IMR-90 (cell line): ENCODE results near the gene GSTT4. TPM values are rescaled to one million over a fixed set of nuclear protein-coding genes. Genes with fewer than 3 reads are reported as not detected.

Experiments used
- ATAC-seq: fragments of 200-7000 bp; cut with Tn5 transposase; 2 replicates; pipeline ENCODE4 v1.9.1; 2020; ENCODE audit warnings: low read depth, mild to moderate bottlenecking, moderate library complexity
- BruUV-seq: library from RNA; stranded (reverse); fragments of 400-500 nt; replicated peaks from 2 replicates; lab custom pipeline; 2021; lab: Mats Ljungman, UMichigan
- CTCF ChIA-PET: fragments of 300-600 bp; formaldehyde crosslinking; extraction: SDS; loops from one replicate; lab custom pipeline; 2021; ENCODE audit warnings: antibody characterized with exemption; lab: Yijun Ruan, JAX
- POLR2A ChIA-PET: fragments of 300-600 bp; sonication (Branson Sonifier 250); formaldehyde crosslinking; loops from one replicate; lab custom pipeline; 2022; ENCODE audit warnings: antibody characterized with exemption; ENCODE audit not compliant: unreplicated experiment; lab: Charles Lee
- DNase-seq: peaks from one replicate; pipeline ENCODE4 v3.0.0; 2013
- H2AFZ ChIP-seq: replicated peaks from 2 replicates; pipeline ENCODE3; 2013; ENCODE audit warnings: low read length, mild to moderate bottlenecking; ENCODE audit not compliant: poor library complexity
- H2AK5ac ChIP-seq: 2 replicates; pipeline ENCODE4 v1.6.1; 2013; ENCODE audit warnings: low read depth, low read length, inconsistent platforms
- H2AK9ac ChIP-seq: replicated peaks from 2 replicates; pipeline ENCODE3; 2013; ENCODE audit warnings: mild to moderate bottlenecking, low read depth, low read length, moderate library complexity; ENCODE audit not compliant: poor library complexity
- H2BK120ac ChIP-seq: 2 replicates; pipeline ENCODE4 v1.6.1; 2013; ENCODE audit warnings: low read depth, low read length, inconsistent platforms
- H2BK15ac ChIP-seq: 3 replicates; pipeline ENCODE4 v1.6.1; 2013; ENCODE audit warnings: low read depth, low read length, inconsistent platforms
- H2BK20ac ChIP-seq: 2 replicates; pipeline ENCODE4 v1.6.1; 2013; ENCODE audit warnings: low read depth, mild to moderate bottlenecking, inconsistent platforms, low read length, moderate library complexity
- H2BK5ac ChIP-seq: 2 replicates; pipeline ENCODE4 v1.6.1; 2013; ENCODE audit warnings: mild to moderate bottlenecking, low read depth, low read length, inconsistent platforms; ENCODE audit not compliant: poor library complexity, severe bottlenecking
- H3K14ac ChIP-seq: replicated peaks from 2 replicates; pipeline ENCODE4 v1.6.1; 2013; ENCODE audit warnings: low read depth, low read length, inconsistent platforms
- H3K18ac ChIP-seq: 2 replicates; pipeline ENCODE4 v1.6.1; 2013; ENCODE audit warnings: low read depth, low read length, control low read depth
- H3K23ac ChIP-seq: 2 replicates; pipeline ENCODE4 v1.6.1; 2013; ENCODE audit warnings: low read depth, low read length, inconsistent platforms
- H3K27ac ChIP-seq: 2 replicates; pipeline ENCODE4 v1.5.1; 2013; ENCODE audit warnings: mild to moderate bottlenecking, control low read depth, low read length; ENCODE audit not compliant: insufficient read depth
- H3K27me3 ChIP-seq: 2 replicates; pipeline ENCODE4 v1.6.1; 2013; ENCODE audit warnings: low read length; ENCODE audit not compliant: control insufficient read depth, insufficient read depth
- H3K36me3 ChIP-seq: 2 replicates; pipeline ENCODE4 v1.6.1; 2013; ENCODE audit warnings: low read length, mixed read lengths; ENCODE audit not compliant: control insufficient read depth, insufficient read depth
- H3K4ac ChIP-seq: 2 replicates; pipeline ENCODE4 v1.6.1; 2013; ENCODE audit warnings: low read depth, low read length, inconsistent platforms
- H3K4me1 ChIP-seq: 2 replicates; pipeline ENCODE4 v1.6.1; 2013; ENCODE audit warnings: low read length, mixed read lengths; ENCODE audit not compliant: control insufficient read depth, insufficient read depth
- H3K4me2 ChIP-seq: 2 replicates; pipeline ENCODE4 v1.6.1; 2013; ENCODE audit warnings: low read depth, mild to moderate bottlenecking, control low read depth, low read length, moderate library complexity
- H3K4me3 ChIP-seq: 2 replicates; pipeline ENCODE4 v1.5.1; 2013; ENCODE audit warnings: low read depth, mild to moderate bottlenecking, control low read depth, low read length, moderate library complexity; ENCODE audit not compliant: insufficient read depth
- H3K56ac ChIP-seq: 2 replicates; pipeline ENCODE4 v1.6.1; 2013; ENCODE audit warnings: low read length, inconsistent platforms; ENCODE audit not compliant: insufficient read depth; ENCODE audit errors: extremely low read depth
- H3K79me1 ChIP-seq, 2 experiments: 2 replicates each; pipeline ENCODE4 v1.6.1; 2013; ENCODE audit warnings: low read length in 2 of 2, inconsistent platforms in 1 of 2, low read depth in 1 of 2
- H3K9ac ChIP-seq: 2 replicates; pipeline ENCODE4 v1.6.1; 2013; ENCODE audit warnings: low read depth, low read length, control low read depth
- H3K9me1 ChIP-seq: 2 replicates; pipeline ENCODE4 v1.6.1; 2013; ENCODE audit warnings: low read length, inconsistent platforms; ENCODE audit not compliant: insufficient read depth
- H3K9me3 ChIP-seq: 2 replicates; pipeline ENCODE4 v1.6.1; 2013; ENCODE audit warnings: low read length; ENCODE audit not compliant: control insufficient read depth, insufficient read depth
- H4K20me1 ChIP-seq: 2 replicates; pipeline ENCODE4 v1.6.1; 2013; ENCODE audit warnings: low read length, inconsistent platforms; ENCODE audit not compliant: insufficient read depth
- H4K5ac ChIP-seq: 2 replicates; pipeline ENCODE4 v1.6.1; 2013; ENCODE audit warnings: mild to moderate bottlenecking, low read depth, low read length, control low read depth
- H4K8ac ChIP-seq, 2 experiments: 2 replicates each; pipeline ENCODE4 v1.6.1; 2013; ENCODE audit warnings: low read depth in 2 of 2, low read length in 2 of 2, control low read depth in 1 of 2, inconsistent platforms in 1 of 2
- H4K91ac ChIP-seq: 2 replicates; pipeline ENCODE4 v1.6.1; 2013; ENCODE audit warnings: low read depth, low read length, inconsistent platforms; ENCODE audit not compliant: insufficient read depth
- BHLHE40 ChIP-seq: fragments of 150-350 bp; IDR thresholded peaks from 2 replicates; pipeline ENCODE4 v1.6.1; 2016; ENCODE audit warnings: mild to moderate bottlenecking, low read depth, low read length
- CEBPB ChIP-seq: IDR thresholded peaks from 2 replicates; pipeline ENCODE4 v1.6.1; 2012; ENCODE audit warnings: low read depth, low read length, improper control_type of control experiment
- CTCF ChIP-seq: conservative IDR thresholded peaks from 2 replicates; pipeline ENCODE4 v1.5.1; 2012; ENCODE audit warnings: mild to moderate bottlenecking, low read depth, low read length, improper control_type of control experiment
- ELK1 ChIP-seq: fragments of 150-350 bp; IDR thresholded peaks from 2 replicates; pipeline ENCODE4 v1.6.1; 2016; ENCODE audit warnings: low read depth, mild to moderate bottlenecking, low read length, moderate library complexity, borderline replicate concordance
- MAFK ChIP-seq: IDR thresholded peaks from 2 replicates; pipeline ENCODE4 v1.6.1; 2012; ENCODE audit warnings: low read depth, low read length, improper control_type of control experiment
- MAZ ChIP-seq: IDR thresholded peaks from 2 replicates; pipeline ENCODE4 v1.6.1; 2012; ENCODE audit warnings: low read depth, mild to moderate bottlenecking, low read length, improper control_type of control experiment, moderate library complexity, borderline replicate concordance
- NFE2L2 ChIP-seq: fragments of 150-350 bp; IDR thresholded peaks from 2 replicates; pipeline ENCODE4 v1.6.1; 2016; ENCODE audit warnings: low read depth, mild to moderate bottlenecking, low read length
- RAD21 ChIP-seq: IDR thresholded peaks from 2 replicates; pipeline ENCODE4 v1.6.1; 2012; ENCODE audit warnings: low read length, improper control_type of control experiment
- RCOR1 ChIP-seq: IDR thresholded peaks from 2 replicates; pipeline ENCODE4 v1.6.1; 2012; ENCODE audit warnings: mild to moderate bottlenecking, low read length, improper control_type of control experiment; ENCODE audit not compliant: insufficient replicate concordance
- RFX5 ChIP-seq: IDR thresholded peaks from 2 replicates; pipeline ENCODE4 v1.8.0; 2012; ENCODE audit warnings: low read depth, mild to moderate bottlenecking, low read length, moderate library complexity
- SMC3 ChIP-seq: fragments of 150-350 bp; IDR thresholded peaks from 2 replicates; pipeline ENCODE4 v1.6.1; 2016; ENCODE audit warnings: low read depth, mild to moderate bottlenecking, antibody characterized with exemption, low read length, moderate library complexity
- USF2 ChIP-seq: fragments of 150-350 bp; IDR thresholded peaks from 2 replicates; pipeline ENCODE4 v1.6.1; 2017; ENCODE audit warnings: mild to moderate bottlenecking, antibody characterized with exemption, low read length, low read depth
- WGBS, 2 experiments: methylation state at CpG; one replicate each; pipeline versions ENCODE4 v1.1.5 to v1.1.7; 2013; ENCODE audit warnings: missing lambda C conversion rate in 2 of 2; ENCODE audit not compliant: insufficient read length in 1 of 2; ENCODE audit errors: extremely low coverage in 2 of 2; 5-methylcytosine and 5-hydroxymethylcytosine counted together
- dilution Hi-C: fragments of 300-500 bp; cut with HindIII; formaldehyde crosslinking; loops from one replicate; pipeline ENCODE4 v1.14.3; 2018; ENCODE audit warnings: low sequenced_read_pairs; ENCODE audit not compliant: unreplicated experiment
- in situ Hi-C: fragments of 300-500 bp; cut with MboI; formaldehyde crosslinking; loops from 3 replicates; pipeline ENCODE4 v1.14.3; 2019; ENCODE audit warnings: low sequenced_read_pairs, inconsistent platforms, mixed read lengths
- intact Hi-C: fragments of 100-400 bp; cut with micrococcal nuclease; formaldehyde crosslinking; loops from 2 replicates; pipeline ENCODE4 v1.10.0; 2022
- polyA plus RNA-seq, 3 experiments: library from polyadenylated mRNA; depleted of rRNA; stranded (reverse); fragments of >200 nt; gene quantifications; 2 replicates each; pipeline ENCODE4 v1.2.3, GENCODE V29; 2012; ENCODE audit warnings: low replicate concordance in 1 of 3
- total RNA-seq: library from RNA; depleted of rRNA; stranded (reverse); fragments of >200 nt; gene quantifications from 2 replicates; pipeline ENCODE4 v1.2.3, GENCODE V29; 2012

The GSTT4 gene
- total and polyA plus RNA-seq, 2 of the 4 experiments (the other 2 are of a cell fraction), result not detected

- no peak overlapping the region for H4K5ac ChIP-seq
- H4K8ac ChIP-seq, result no peak overlapping the region
- no peak overlapping the region for H2BK20ac ChIP-seq
- no peak overlapping the region for H3K9ac ChIP-seq
- no peaks in the 10 kb centered on the region for H3K9me3 ChIP-seq
- H3K4ac ChIP-seq, result no peak overlapping the region
- no peak overlapping the region for H3K18ac ChIP-seq
- H2BK15ac ChIP-seq, result no peak overlapping the region
- dilution Hi-C loops, result no loop called here
- no peak overlapping the region for H2BK120ac ChIP-seq
- peaks cover 17% of the 10 kb centered on the region for H3K4me1 ChIP-seq
- ChIA-PET CTCF (no interaction called here), POLR2A (no interaction called here)
- H2AK5ac ChIP-seq, result peak overlapping the region; percentile 33; the same call in 1 of the 2 replicates
- intact Hi-C loops, result no loop called here
- WGBS, 2 experiments, result no CpG with 5 or more reads among the region's 2 CpGs
- no peak overlapping the region for H3K27ac ChIP-seq
- no peak overlapping the region for H3K14ac ChIP-seq
- peaks cover 0 to 6% of the 10 kb centered on the region in 2 experiments; a peak in 1 of 4 replicates for H3K79me1 ChIP-seq
- no peaks in the 10 kb centered on the region for H3K27me3 ChIP-seq
- BruUV-seq, result no TSS peak
- no peak overlapping the region for H2AFZ ChIP-seq
- peaks cover 16% of the 10 kb centered on the region for H3K9me1 ChIP-seq
- H4K20me1 ChIP-seq, result no peaks in the 10 kb centered on the region
- H3K36me3 ChIP-seq, result peaks cover 27% of the 10 kb centered on the region
- H3K23ac ChIP-seq, result no peak overlapping the region
- H3K4me3 ChIP-seq, result no peak overlapping the region
- H3K4me2 ChIP-seq, result no peak overlapping the region
- H2BK5ac ChIP-seq, result no peak overlapping the region
- no peak overlapping the region for H3K56ac ChIP-seq
- no peak overlapping the region for H2AK9ac ChIP-seq
- ATAC-seq (no peak), DNase-seq (no peak)
- TF ChIP-seq BHLHE40 (no peak), MAZ (no peak), RAD21 (no peak), SMC3 (no peak), ELK1 (no peak), NFE2L2 (no peak), RFX5 (no peak), USF2 (no peak), RCOR1 (no peak), CTCF (no peak), CEBPB (no peak), MAFK (no peak)
- H4K91ac ChIP-seq, result no peak overlapping the region
- in situ Hi-C loops, result no loop called here
Observed at GRCh38 chr22:24049978-24050377, 44.7 kb upstream of the GSTT4 start.
